Liver (tissue), 9 donors: ENCODE results near the gene AP3B1. TPM values are rescaled to one million over a fixed set of nuclear protein-coding genes. Genes with fewer than 3 reads are reported as not detected.

ENCODE experiments used
- DNase-seq: peaks from one replicate; pipeline ENCODE4 v3.0.0-alpha.2; 2017; ENCODE audit warnings: low spot score
- H3K27ac ChIP-seq, 2 donors: one replicate each; pipeline ENCODE4 v1.7.0; 2013; ENCODE audit warnings: inconsistent platforms in 2 of 2, low read length in 2 of 2, control low read depth in 1 of 2, low read depth in 1 of 2, mild to moderate bottlenecking in 1 of 2
- H3K27me3 ChIP-seq, 4 donors: one replicate each; pipeline versions ENCODE4 v1.6.1 to v1.7.0; 2013; ENCODE audit warnings: low read length in 3 of 4, inconsistent platforms in 1 of 4, mild to moderate bottlenecking in 1 of 4, moderate library complexity in 1 of 4; ENCODE audit not compliant: control insufficient read depth in 4 of 4, insufficient read depth in 4 of 4
- H3K36me3 ChIP-seq, 4 donors: one replicate each; pipeline versions ENCODE4 v1.6.1 to v1.7.0; 2013; ENCODE audit warnings: low read length in 3 of 4, mild to moderate bottlenecking in 3 of 4, low read depth in 1 of 4, moderate library complexity in 1 of 4; ENCODE audit not compliant: control insufficient read depth in 4 of 4, insufficient read depth in 3 of 4
- H3K4me1 ChIP-seq, 4 donors: one replicate each; pipeline versions ENCODE4 v1.6.1 to v1.7.0; 2013; ENCODE audit warnings: low read length in 3 of 4, mild to moderate bottlenecking in 3 of 4, moderate library complexity in 1 of 4; ENCODE audit not compliant: control insufficient read depth in 4 of 4, insufficient read depth in 4 of 4
- H3K4me3 ChIP-seq, 3 donors: one replicate each; pipeline versions ENCODE4 v1.6.1 to v1.7.0; 2013; ENCODE audit warnings: low read length in 3 of 3, control low read depth in 1 of 3, low read depth in 1 of 3, mild to moderate bottlenecking in 1 of 3
- H3K9ac ChIP-seq, 2 donors: one replicate each; pipeline ENCODE4 v1.7.0; 2013; ENCODE audit warnings: low read length in 2 of 2, mild to moderate bottlenecking in 2 of 2, moderate library complexity in 2 of 2, control low read depth in 1 of 2, low read depth in 1 of 2
- H3K9me3 ChIP-seq, 4 donors: one replicate each; pipeline versions ENCODE4 v1.6.1 to v1.7.0; 2013; ENCODE audit warnings: low read length in 3 of 4; ENCODE audit not compliant: control insufficient read depth in 4 of 4
- ATF3 ChIP-seq: IDR thresholded peaks from 2 replicates; pipeline ENCODE4 v1.6.1; 2016; ENCODE audit warnings: antibody characterized with exemption
- CTCF ChIP-seq: fragments of 150-350 bp; IDR thresholded peaks from 2 replicates; pipeline ENCODE4 v1.5.1; 2017; ENCODE audit warnings: improper control_type of control experiment, low read depth, low read length; ENCODE audit not compliant: missing input control
- EGR1 ChIP-seq, 2 donors: IDR thresholded peaks; 2 replicates each; pipeline ENCODE4 v1.6.1; 2016 to 2018; ENCODE audit warnings: antibody characterized with exemption in 2 of 2, low read depth in 2 of 2
- FOXA1 ChIP-seq: IDR thresholded peaks from 2 replicates; pipeline ENCODE4 v1.6.1; 2016; ENCODE audit warnings: antibody characterized with exemption
- FOXA2 ChIP-seq: IDR thresholded peaks from 2 replicates; pipeline ENCODE4 v1.6.1; 2016; ENCODE audit warnings: antibody characterized with exemption
- GABPA ChIP-seq, 2 donors: IDR thresholded peaks in 1 of 2; conservative IDR thresholded peaks in 1 of 2; 2 replicates each; pipeline ENCODE4 v1.6.1; 2016; ENCODE audit warnings: antibody characterized with exemption in 2 of 2, mild to moderate bottlenecking in 1 of 2, moderate library complexity in 1 of 2
- HNF4A ChIP-seq, 2 donors: conservative IDR thresholded peaks; 2 replicates each; pipeline ENCODE4 v1.6.1; 2016; ENCODE audit warnings: antibody characterized with exemption in 2 of 2, mild to moderate bottlenecking in 2 of 2
- HNF4G ChIP-seq: IDR thresholded peaks from 2 replicates; pipeline ENCODE4 v1.6.1; 2016; ENCODE audit warnings: antibody characterized with exemption
- JUND ChIP-seq, 2 donors: IDR thresholded peaks; 2 replicates each; pipeline ENCODE4 v1.6.1; 2016; ENCODE audit warnings: antibody characterized with exemption in 2 of 2
- NR2F2 ChIP-seq: IDR thresholded peaks from 2 replicates; pipeline ENCODE4 v1.6.1; 2016; ENCODE audit warnings: antibody characterized with exemption
- RAD21 ChIP-seq, 2 donors: IDR thresholded peaks; 2 replicates each; pipeline ENCODE4 v1.6.1; 2016; ENCODE audit warnings: antibody characterized with exemption in 2 of 2, mild to moderate bottlenecking in 2 of 2
- RXRA ChIP-seq, 2 donors: IDR thresholded peaks; 2 replicates each; pipeline ENCODE4 v1.6.1; 2017 to 2018; ENCODE audit warnings: antibody characterized with exemption in 2 of 2, mild to moderate bottlenecking in 1 of 2
- SP1 ChIP-seq: IDR thresholded peaks from 2 replicates; pipeline ENCODE4 v1.6.1; 2018; ENCODE audit warnings: antibody characterized with exemption, mild to moderate bottlenecking
- TAF1 ChIP-seq: conservative IDR thresholded peaks from 2 replicates; pipeline ENCODE4 v1.6.1; 2016; ENCODE audit warnings: antibody characterized with exemption, mild to moderate bottlenecking
- YY1 ChIP-seq: IDR thresholded peaks from 2 replicates; pipeline ENCODE4 v1.6.1; 2016; ENCODE audit warnings: antibody characterized with exemption, mild to moderate bottlenecking
- ZBTB33 ChIP-seq: IDR thresholded peaks from 2 replicates; pipeline ENCODE4 v1.6.1; 2016; ENCODE audit warnings: antibody characterized with exemption
- WGBS: extraction: QIAGEN DNeasy Blood & Tissue Kit; methylation state at CpG from one replicate; pipeline ENCODE4 v1.1.7; 2013; 5-methylcytosine and 5-hydroxymethylcytosine counted together
- polyA plus RNA-seq, 2 donors: library from polyadenylated mRNA; stranded (reverse) in 1 of 2; unstranded in 1 of 2; fragments of 200-250 nt in 1 of 2; fragments of >200 nt in 1 of 2; fragmentation: Nextera tagmentation in 1 of 2; extraction: Ambion mirVana in 1 of 2; gene quantifications; one replicate each; pipeline versions ENCODE4 v1.2.1 to v1.2.3, GENCODE V29; 2013 to 2015
- total RNA-seq, 2 donors: library from RNA; depleted of rRNA; stranded (reverse); fragments of >200 nt; gene quantifications; one replicate each; pipeline ENCODE4 v1.2.3, GENCODE V29; 2014
- TF ChIP-seq, protein P1 (sequence below): IDR thresholded peaks from 2 replicates; pipeline ENCODE4 v1.6.1; 2016; ENCODE audit warnings: antibody characterized with exemption
- TF ChIP-seq, protein P2 (sequence below): IDR thresholded peaks from 2 replicates; pipeline ENCODE4 v1.6.1; 2016; ENCODE audit warnings: antibody characterized with exemption, mild to moderate bottlenecking
- donor health status: healthy.
- donor health status: healthy.
- donor health status: healthy.
- donor health status: healthy.
- donor health status: healthy.

The AP3B1 gene
- total and polyA plus RNA-seq, 4 donors = 8.2 to 23.1 (median 14.4) TPM

DNA sequence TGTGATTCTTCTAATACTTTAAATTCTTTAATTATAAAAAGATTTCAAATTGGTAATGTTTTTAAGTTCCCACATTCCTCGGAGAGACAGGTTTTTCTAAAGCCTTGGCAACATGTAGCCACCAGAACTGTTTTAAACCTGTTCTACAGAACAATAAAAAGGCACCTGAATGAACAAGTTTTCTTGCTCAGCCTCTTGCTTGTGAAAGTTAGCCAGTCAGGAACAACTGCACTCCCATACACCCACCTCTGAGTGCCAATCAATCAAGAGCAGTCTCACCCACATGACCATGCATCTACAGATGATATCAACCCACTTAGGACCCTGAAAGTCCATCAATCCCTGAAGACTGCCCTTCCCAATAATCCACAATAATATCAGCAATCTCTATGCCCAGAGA is 62.3 kb downstream of the AP3B1 start:
- Histone ChIP-seq H3K4me3 (no peak overlapping the region), H3K9ac (no peak overlapping the region), H3K27ac (no peak overlapping the region), H3K27me3 (no peaks in the 10 kb centered on the region), H3K9me3 (no peaks in the 10 kb centered on the region), H3K4me1 (peaks cover 0 to 2% (median 0%) of the 10 kb centered on the region in 4 donors), H3K36me3 (no peaks in the 10 kb centered on the region)
- TF ChIP-seq FOXA2 (no peak), NR2F2 (no peak), JUND (IDR thresholded peaks at IDR 0.05) (no peak), ZBTB33 (no peak), RXRA (IDR thresholded peaks at IDR 0.05) (no peak), TAF1 (no peak), HNF4A (conservative IDR thresholded peaks at IDR 0.05) (no peak), ATF3 (no peak), FOXA1 (no peak), GABPA (IDR thresholded peaks at IDR 0.05 in 1 of 2, conservative IDR thresholded peaks at IDR 0.05 in 1 of 2) (no peak), EGR1 (IDR thresholded peaks at IDR 0.05; ENCODE audit: low read depth in 2 of 2) (no peak), YY1 (no peak), HNF4G (no peak), SP1 (no peak), RAD21 (IDR thresholded peaks at IDR 0.05) (no peak), CTCF (no peak)
- TF ChIP-seq, protein P1, sequence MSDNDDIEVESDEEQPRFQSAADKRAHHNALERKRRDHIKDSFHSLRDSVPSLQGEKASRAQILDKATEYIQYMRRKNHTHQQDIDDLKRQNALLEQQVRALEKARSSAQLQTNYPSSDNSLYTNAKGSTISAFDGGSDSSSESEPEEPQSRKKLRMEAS = no peak
- TF ChIP-seq, protein P2, sequence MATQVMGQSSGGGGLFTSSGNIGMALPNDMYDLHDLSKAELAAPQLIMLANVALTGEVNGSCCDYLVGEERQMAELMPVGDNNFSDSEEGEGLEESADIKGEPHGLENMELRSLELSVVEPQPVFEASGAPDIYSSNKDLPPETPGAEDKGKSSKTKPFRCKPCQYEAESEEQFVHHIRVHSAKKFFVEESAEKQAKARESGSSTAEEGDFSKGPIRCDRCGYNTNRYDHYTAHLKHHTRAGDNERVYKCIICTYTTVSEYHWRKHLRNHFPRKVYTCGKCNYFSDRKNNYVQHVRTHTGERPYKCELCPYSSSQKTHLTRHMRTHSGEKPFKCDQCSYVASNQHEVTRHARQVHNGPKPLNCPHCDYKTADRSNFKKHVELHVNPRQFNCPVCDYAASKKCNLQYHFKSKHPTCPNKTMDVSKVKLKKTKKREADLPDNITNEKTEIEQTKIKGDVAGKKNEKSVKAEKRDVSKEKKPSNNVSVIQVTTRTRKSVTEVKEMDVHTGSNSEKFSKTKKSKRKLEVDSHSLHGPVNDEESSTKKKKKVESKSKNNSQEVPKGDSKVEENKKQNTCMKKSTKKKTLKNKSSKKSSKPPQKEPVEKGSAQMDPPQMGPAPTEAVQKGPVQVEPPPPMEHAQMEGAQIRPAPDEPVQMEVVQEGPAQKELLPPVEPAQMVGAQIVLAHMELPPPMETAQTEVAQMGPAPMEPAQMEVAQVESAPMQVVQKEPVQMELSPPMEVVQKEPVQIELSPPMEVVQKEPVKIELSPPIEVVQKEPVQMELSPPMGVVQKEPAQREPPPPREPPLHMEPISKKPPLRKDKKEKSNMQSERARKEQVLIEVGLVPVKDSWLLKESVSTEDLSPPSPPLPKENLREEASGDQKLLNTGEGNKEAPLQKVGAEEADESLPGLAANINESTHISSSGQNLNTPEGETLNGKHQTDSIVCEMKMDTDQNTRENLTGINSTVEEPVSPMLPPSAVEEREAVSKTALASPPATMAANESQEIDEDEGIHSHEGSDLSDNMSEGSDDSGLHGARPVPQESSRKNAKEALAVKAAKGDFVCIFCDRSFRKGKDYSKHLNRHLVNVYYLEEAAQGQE = no peak
- WGBS = 94% methylated on average over 1 of the region's 1 CpG
- DNase-seq = no peak
